SKM-1 (cell line): Measurements from ENCODE around the gene FAM200B.

Source experiments
- DNase-seq: peaks from one replicate; lab custom pipeline; 2025; ENCODE audit not compliant: unreplicated experiment; lab: John Stamatoyannopoulos, UW

Gene FAM200B

GRCh38 chr4:15667006-15667405 lies 14.6 kb upstream of the FAM200B start:
- no peak for DNase-seq

DNA sequence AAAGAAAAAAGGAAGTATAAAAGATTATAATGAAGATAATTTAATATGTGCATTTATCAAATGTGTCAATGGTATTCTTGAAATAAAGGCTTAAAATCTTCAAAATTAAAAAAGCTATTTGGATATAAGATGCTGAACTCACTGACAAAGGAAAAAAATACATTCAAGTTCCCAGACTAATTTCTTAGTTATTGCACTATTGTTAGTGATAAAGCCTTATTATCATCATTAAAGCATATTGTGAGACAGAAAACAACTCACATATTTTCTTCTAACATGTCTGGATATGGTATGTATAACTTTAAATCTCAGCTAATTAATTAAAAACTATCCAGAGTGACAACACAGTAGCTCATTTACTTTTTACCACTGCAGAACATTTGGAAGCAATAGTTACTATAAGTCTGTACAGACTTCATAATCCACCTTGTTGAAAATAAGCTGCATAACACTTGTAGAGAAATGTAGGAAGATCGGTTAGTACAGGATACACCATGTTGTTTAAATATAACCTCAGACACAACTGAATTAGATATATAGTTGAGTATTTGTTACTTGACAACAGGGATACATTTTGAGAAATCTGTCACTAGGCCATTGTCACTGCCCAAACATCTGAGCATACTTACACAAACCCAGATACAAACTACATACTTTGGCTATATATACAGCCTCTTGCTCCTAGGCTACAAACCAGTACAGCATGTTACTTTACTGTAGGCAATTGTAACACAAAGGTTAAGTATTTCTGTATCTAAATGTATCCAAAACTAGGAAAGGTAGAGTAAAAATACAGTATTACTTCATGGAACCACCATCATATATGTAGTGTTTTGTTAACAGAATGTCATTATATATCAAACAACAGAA lies 12.8 kb upstream of the FAM200B start:
- DNase-seq: no peak

DNA sequence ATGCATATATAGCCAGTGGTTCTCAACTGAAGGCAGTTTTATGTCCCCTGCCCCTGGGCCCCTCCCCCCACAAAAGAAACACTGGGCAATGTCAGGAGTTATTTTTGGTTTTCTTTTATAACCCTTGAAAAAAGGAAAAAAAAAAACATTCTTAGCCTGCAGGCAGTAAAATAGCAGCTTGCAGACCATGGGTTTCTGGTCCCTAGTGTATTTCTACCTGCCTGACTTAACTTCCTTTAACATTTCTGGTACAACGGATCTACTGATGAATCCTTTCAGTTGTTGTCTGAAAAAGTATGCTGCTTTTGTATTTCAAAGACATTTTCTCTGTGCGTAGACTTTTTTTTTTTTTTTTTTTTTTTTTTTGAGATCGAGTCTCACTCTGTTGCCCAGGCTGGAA lies 11.1 kb upstream of the FAM200B start:
- DNase-seq: no peak

- DNase-seq: no peak
Measured at GRCh38 chr4:15672101-15672500, 9.5 kb upstream of the FAM200B start.

- DNase-seq: no peak
Measured at GRCh38 chr4:15673337-15673736, 8.3 kb upstream of the FAM200B start.

DNA sequence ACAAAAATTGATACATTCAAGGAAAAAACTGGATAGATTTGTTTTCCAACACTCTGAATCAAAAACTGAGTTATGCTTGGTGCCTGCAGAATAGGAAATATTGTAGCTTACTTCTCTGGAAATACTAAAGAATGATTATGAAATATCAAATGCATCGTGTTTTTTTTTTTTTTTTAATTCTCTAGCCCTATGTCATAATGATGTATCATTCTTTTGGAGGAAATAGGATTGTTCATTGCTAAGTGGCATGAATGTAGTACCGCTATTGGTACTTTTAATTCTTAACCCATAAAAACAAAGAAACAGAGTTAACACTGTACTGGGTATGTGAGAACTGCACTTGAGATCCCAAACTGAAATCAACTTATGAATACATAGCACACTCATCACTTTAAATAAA lies 7.6 kb upstream of the FAM200B start:
- no peak for DNase-seq

GRCh38 chr4:15674926-15675325 lies 6.7 kb upstream of the FAM200B start:
- DNase-seq: no peak

- DNase-seq: no peak
Measured at GRCh38 chr4:15675356-15675755, 6.3 kb upstream of the FAM200B start.

GRCh38 chr4:15676039-15676438 lies 5.6 kb upstream of the FAM200B start:
- no peak for DNase-seq

GRCh38 chr4:15676899-15677298 lies 4.7 kb upstream of the FAM200B start:
- no peak for DNase-seq

GRCh38 chr4:15677507-15677988 lies 4.1 kb upstream of the FAM200B start:
- DNase-seq: no peak

GRCh38 chr4:15681067-15681371 lies 608 bp upstream of the FAM200B start:
- no peak for DNase-seq

DNA sequence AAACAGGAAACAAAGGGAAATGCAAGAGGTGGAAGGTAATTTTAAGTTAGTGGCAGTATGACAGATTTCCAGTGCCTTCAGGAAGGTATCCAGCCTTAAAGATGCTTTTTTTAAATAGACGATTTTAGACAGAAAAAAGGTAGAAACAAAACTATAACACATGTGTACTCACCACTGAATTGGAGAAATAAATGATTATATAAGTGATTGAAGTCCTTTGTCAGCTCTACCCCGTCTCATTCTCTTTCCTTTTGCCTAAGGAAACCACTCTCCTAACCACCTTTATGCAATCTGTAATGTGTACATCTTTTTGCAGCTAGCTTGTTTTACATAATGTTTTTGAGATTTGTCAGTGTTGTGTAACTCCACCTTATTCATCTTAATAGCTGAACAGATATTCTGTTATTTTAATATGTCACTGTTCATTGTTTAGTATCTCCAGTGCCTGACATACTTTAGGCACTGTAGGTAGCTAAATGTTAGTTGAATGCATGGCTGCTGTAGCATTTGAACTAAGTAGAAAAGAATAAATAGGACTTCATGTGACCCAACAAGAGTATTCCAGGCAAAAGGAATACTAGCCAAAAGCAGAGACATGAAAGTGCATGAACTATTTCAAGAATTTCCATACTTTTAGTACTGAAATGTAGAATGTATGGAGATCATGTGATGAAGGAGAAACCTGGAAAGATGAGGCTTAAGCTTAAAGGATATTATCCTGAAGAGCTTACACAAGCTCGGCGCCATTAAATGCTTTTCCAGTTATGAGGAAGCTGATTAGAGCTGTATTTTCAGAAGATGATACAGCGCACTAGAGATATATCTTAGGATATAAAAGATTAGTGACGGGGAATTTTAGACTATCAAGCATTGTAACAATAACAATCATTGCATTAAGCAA lies 865 bp downstream of the FAM200B start:
- DNase-seq: peak; percentile 27

GRCh38 chr4:15683143-15683495 lies 1.5 kb downstream of the FAM200B start:
- DNase-seq: no peak

DNA sequence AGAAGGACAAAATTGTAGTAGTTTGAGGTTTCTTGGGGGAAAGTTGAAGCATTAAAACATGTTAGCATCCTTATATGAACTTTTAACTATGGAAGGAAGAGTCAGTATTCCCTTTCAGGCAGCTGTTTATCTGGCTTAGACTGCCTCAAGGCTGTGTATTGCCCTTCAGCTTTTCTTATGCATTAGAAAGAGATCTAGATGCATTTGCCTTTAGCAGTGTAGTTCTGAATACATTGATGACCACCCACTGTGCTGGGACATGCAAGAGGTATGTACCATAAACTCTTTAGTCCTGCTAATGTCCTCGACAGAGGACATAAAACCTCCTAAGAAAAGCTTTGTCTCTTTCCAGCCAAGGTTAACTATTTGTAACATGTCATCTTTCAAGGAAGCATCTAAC lies 2.9 kb downstream of the FAM200B start:
- no peak for DNase-seq

- no peak for DNase-seq
Measured at GRCh38 chr4:15688051-15688450, 6.4 kb downstream of the FAM200B start.

DNA sequence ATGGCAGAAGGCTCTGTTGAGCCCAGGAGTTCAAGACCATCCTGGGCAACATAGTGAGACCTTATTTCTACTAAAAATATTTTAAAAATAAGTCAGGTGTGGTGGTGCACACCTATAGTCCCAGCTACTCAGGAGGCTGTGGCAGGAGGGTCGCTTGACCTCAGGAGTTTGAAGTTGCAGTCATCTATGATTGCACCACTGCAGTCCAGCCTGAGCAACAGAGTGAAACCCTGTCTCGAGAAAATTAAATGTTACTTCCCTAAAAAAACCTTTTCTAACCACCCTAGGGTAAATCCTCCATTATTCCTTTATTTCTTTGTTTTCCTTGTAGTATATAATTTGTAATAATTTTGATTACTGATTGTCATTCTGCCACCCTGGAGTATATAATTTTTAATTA lies 7.9 kb downstream of the FAM200B start:
- DNase-seq: peak; percentile 74

GRCh38 chr4:15690020-15690809 lies 8.6 kb downstream of the FAM200B start:
- peak; percentile 90 for DNase-seq

DNA sequence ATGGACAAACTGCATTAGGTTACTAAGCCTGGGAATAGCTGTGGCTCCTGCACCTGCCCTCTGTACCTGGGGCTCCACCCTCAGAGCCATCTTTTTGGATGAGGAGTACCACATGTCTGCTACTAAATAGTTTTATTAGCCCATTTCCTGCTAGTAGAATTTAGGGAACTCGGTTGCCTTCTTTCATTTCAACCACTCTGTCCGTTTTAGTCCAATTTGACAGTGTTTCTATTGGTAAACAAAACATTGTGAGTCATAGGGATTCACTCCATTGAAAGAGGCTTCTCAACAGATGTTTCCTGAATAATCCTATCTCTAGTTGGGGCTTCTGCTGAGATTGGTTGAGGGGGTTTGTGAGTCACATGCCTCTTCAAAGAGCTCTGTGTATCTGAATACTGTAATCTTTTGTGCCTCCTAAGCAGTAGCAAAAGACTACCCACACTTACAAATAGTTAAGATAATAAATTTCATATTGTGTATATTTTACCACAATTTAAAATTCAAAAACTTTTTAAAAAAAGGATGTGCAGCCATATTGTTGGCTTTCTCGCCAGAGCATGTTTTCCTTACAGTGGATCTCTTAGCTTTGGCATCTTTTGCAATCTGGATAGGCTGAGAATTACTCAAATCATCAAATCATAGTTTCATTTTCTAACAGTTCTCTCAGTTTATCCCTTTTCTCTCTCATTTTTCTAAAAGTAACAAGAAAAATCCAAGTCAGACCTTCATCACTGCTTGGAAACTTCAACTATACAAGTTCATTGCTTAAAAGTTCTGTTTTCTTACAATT lies 9.9 kb downstream of the FAM200B start:
- no peak for DNase-seq

- no peak for DNase-seq
Measured at GRCh38 chr4:15692602-15693001, 11.0 kb downstream of the FAM200B start.

GRCh38 chr4:15694431-15694830 lies 12.8 kb downstream of the FAM200B start:
- DNase-seq: no peak
